SJSA1 (cell line): ENCODE measurements around the gene ARL8A. TPM values are rescaled to one million over a fixed set of nuclear protein-coding genes. Genes with fewer than 3 reads are reported as not detected.

ENCODE experiments used
- DNase-seq, 2 experiments: peaks; one replicate each; pipeline ENCODE4 v3.0.0-alpha.2; 2015 to 2020; ENCODE audit warnings: low spot score in 2 of 2, low read depth in 1 of 2
- H3K27ac ChIP-seq: fragments of 250-450 bp; sonication (Bioruptor Pico); 2 replicates; pipeline ENCODE4 v1.5.1; 2020; ENCODE audit warnings: mild to moderate bottlenecking, moderate library complexity
- H3K27me3 ChIP-seq: fragments of 250-450 bp; sonication (Bioruptor Pico); replicated peaks from 2 replicates; pipeline ENCODE4 v1.5.1; 2020; ENCODE audit warnings: mild to moderate bottlenecking, moderate library complexity
- H3K36me3 ChIP-seq: fragments of 250-450 bp; sonication (Bioruptor Pico); 2 replicates; pipeline ENCODE4 v1.5.1; 2020; ENCODE audit warnings: mild to moderate bottlenecking
- H3K4me1 ChIP-seq: fragments of 250-450 bp; sonication (Bioruptor Pico); replicated peaks from 2 replicates; pipeline ENCODE4 v1.6.1; 2021; ENCODE audit warnings: mild to moderate bottlenecking
- H3K4me3 ChIP-seq: fragments of 250-450 bp; sonication (Bioruptor Pico); 2 replicates; pipeline ENCODE4 v1.5.1; 2020; ENCODE audit warnings: mild to moderate bottlenecking
- H3K9me3 ChIP-seq: fragments of 250-450 bp; sonication (Bioruptor Pico); replicated peaks from 2 replicates; pipeline ENCODE4 v1.5.1; 2020; ENCODE audit warnings: mild to moderate bottlenecking
- total RNA-seq: library from RNA; depleted of rRNA; stranded (reverse); fragments of >200 nt; shearing (Covaris generic); gene quantifications from 2 replicates; pipeline ENCODE4 v1.2.3, GENCODE V29; 2014; rRNA removed

The ARL8A gene
- total RNA-seq, 1 experiment from 2014 or later: 31.7 TPM

DNA sequence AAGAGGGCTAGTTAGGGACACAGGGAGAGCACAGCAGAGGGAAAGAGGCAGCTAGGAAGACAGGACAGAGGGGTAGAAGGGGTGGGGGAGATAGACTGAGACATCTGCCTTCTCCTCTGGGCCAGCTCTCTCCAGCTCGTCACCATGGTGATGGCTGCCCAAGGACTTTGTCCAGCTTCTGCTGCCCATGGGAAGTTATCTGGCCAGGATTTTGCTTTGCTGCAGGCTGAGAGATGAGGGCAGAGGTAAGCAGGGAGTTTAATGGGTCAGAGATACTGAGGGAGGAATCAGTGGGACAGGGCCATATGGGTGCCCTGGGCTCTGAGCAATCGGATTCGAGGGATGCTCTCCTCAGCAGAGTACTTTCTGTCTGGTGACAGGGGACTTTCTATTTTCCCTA lies 56.3 kb downstream of the ARL8A start:
- Histone ChIP-seq H3K4me3 (no peak overlapping the region), H3K9me3 (no peaks in the 10 kb centered on the region; the same call in 1 of the 2 replicates), H3K27me3 (no peaks in the 10 kb centered on the region), H3K4me1 (peaks cover 16% of the 10 kb centered on the region), H3K27ac (no peak overlapping the region), H3K36me3 (no peaks in the 10 kb centered on the region)
- DNase-seq: no peak

DNA sequence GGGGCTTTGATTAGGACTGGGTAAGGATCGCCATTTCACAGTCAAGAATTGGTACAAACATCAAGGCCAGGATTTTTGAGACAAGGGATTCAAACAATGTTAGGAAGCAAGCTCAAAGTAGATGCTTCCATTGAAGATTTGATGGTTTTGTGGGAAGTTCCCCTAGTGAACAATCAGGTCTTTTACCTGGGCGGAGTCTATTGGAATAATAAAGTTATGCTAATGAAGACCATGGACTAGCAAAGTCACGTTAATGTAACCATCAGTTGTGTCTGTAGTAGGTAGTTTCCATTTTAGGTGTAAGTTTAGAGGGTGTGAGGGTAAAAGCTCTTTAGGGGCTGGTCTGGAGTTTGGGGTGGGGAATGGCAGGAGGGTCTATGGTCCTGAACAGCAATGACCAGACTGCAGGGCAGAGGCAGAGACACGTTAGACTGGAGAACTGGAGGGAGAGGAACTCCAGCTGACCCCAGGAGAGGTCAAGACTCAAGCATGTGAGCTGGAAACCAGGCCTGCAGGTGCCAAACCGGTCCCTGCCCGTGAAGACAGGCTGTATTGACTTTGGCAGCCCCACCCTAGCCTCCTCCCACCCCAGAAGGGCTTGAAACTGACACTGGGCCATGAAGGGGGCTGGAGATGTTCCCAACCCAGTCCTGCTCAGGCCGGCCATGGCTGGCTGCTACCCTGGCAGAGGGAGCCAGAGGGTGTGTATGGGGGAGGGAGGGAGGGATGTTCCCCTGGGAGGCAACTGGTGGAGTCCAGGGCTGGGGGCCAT lies 57.8 kb downstream of the ARL8A start:
- Histone ChIP-seq H3K27ac (no peak overlapping the region), H3K27me3 (no peaks in the 10 kb centered on the region), H3K9me3 (no peaks in the 10 kb centered on the region; the same call in 1 of the 2 replicates), H3K4me1 (peaks cover 20% of the 10 kb centered on the region), H3K4me3 (no peak overlapping the region), H3K36me3 (no peaks in the 10 kb centered on the region)
- DNase-seq: no peak

DNA sequence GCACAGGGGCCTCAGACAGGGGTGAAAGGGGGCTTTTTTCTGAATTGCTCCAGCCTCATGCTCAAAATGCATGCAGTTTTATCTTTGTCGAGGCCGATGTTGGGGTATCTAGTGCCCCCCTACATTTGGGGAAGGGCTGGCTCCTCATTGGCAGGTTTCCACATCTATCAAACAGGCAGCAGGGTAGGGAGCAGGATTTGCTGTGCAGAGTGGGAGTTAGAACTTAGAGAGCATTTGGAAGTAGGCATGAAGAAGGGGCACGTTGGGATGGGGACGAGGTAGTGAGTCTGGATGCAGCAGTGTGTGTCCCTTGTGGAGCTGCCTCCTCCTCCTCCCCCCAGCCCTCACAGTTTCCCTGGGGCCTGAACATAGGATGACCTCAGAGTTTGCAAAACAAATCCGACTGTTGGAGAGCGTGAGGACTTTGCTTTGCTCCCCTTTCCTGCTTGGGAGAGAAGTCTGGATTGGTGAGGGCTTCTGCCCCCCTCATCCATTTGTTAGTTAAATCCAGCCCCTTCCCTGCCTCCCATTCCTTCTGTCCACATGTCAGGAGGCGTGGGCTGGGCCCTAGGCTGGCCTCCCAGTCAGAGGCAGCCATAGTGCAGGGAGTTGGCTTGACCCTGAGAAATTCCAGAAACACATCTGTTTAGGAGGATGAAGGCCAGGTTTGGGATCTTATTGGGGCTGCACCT lies 58.7 kb downstream of the ARL8A start:
- Histone ChIP-seq H3K36me3 (no peaks in the 10 kb centered on the region), H3K27ac (no peak overlapping the region), H3K4me1 (peaks cover 20% of the 10 kb centered on the region), H3K4me3 (no peak overlapping the region), H3K9me3 (no peaks in the 10 kb centered on the region; the same call in 1 of the 2 replicates), H3K27me3 (no peaks in the 10 kb centered on the region)
- DNase-seq: peak in 1 of 2 experiments; percentile 36

DNA sequence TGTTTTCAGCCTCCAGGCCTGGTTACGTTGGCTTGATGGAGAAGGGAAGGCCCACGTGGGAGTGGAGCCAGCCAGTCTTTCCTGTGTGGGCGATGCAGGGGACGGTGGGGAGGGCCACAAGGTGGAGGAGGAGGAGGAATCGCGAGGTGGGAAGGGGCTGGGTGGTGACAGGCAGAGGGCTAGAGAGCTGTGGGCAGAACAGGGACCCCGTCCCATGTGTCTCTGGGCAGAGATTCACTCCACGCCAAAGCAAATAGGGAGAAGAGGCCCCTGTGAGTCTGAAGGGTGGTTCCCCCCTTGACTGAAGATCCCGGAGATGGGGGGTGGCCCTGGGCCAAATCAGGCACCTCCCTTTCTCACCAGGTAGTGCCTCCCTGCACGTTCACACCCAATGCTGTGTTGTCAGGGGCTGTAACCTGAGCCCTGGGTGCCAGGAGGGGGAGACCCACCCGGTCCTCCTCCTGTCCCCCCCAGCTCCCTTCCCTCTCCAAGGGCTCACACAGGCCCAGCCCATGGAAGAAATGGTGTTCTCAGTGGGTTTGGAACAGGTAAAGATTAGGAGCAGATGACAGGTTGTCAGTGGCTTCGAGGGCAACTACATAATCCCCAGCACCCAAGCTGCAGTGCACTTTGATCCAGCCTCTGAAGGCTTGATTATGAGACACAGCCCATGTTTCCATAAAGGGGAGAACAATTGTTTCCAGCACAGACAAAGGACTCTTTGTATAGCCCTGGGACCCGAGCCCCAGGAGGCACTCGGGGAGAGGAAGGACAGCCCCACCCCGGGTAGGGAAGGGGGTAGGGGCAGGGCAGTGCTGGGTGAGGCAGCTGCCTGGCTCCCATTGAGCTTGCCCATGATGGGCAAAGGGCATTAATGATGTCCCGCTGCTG lies 59.5 kb downstream of the ARL8A start:
- Histone ChIP-seq H3K27ac (no peak overlapping the region), H3K4me1 (peaks cover 20% of the 10 kb centered on the region), H3K27me3 (no peaks in the 10 kb centered on the region), H3K36me3 (no peaks in the 10 kb centered on the region), H3K4me3 (no peak overlapping the region), H3K9me3 (no peaks in the 10 kb centered on the region; the same call in 1 of the 2 replicates)
- DNase-seq: no peak

Other genes starting within 250 kb of the ARL8A start
- gene LMOD1, start 198.2 kb downstream of the ARL8A start, total RNA-seq: 6.4 and 8.1 TPM in 2 replicates
- gene TIMM17A, start 189.2 kb downstream of the ARL8A start, total RNA-seq: 87.5 and 108 TPM in 2 replicates
- gene RNPEP, start 162.1 kb downstream of the ARL8A start, total RNA-seq: 69.7 and 80.9 TPM in 2 replicates
- 0.05 TPM in 1 of 2 replicates, not detected in the other for gene ELF3, start 134.2 kb downstream of the ARL8A start, total RNA-seq
- gene GPR37L1, start 21.8 kb downstream of the ARL8A start, total RNA-seq: 0.05 TPM in 1 of 2 replicates, not detected in the other
- not detected in 2 replicates for gene PTPN7, start 15.9 kb upstream of the ARL8A start, total RNA-seq
- not detected in 2 replicates for gene LGR6, start 49.1 kb upstream of the ARL8A start, total RNA-seq
- 204 and 269 TPM in 2 replicates for gene UBE2T, start 197.2 kb upstream of the ARL8A start, total RNA-seq
- 23.0 and 24.4 TPM in 2 replicates for gene PPP1R12B, start 204.0 kb upstream of the ARL8A start, total RNA-seq